GM23248 (cell line): ENCODE data around the gene SS18. TPM values are rescaled to one million over a fixed set of nuclear protein-coding genes. Genes with fewer than 3 reads are reported as not detected.

Experiments used
- DNase-seq: peaks from one replicate; pipeline ENCODE4 v3.0.0-alpha.2; 2015
- H2AFZ ChIP-seq: fragments of 200-600 bp; sonication (generic); 2 replicates; pipeline ENCODE4 v1.6.1; 2016; ENCODE audit warnings: antibody characterized with exemption
- H3F3A ChIP-seq: fragments of 200-600 bp; sonication (generic); 2 replicates; pipeline ENCODE4 v1.6.1; 2016; ENCODE audit warnings: mild to moderate bottlenecking, antibody characterized with exemption, mixed run types; ENCODE audit not compliant: insufficient read depth
- H3K27ac ChIP-seq: fragments of 200-600 bp; sonication (generic); 2 replicates; pipeline ENCODE4 v1.5.1; 2016; ENCODE audit warnings: mild to moderate bottlenecking
- H3K27me3 ChIP-seq: fragments of 200-600 bp; sonication (generic); replicated peaks from 2 replicates; pipeline ENCODE4 v1.6.1; 2016; ENCODE audit warnings: mild to moderate bottlenecking; ENCODE audit not compliant: insufficient read depth
- H3K36me3 ChIP-seq: fragments of 200-600 bp; sonication (generic); 2 replicates; pipeline ENCODE4 v1.6.1; 2016; ENCODE audit warnings: low read depth, mild to moderate bottlenecking
- H3K4me1 ChIP-seq: fragments of 200-600 bp; sonication (generic); 2 replicates; pipeline ENCODE4 v1.6.1; 2016; ENCODE audit warnings: mild to moderate bottlenecking; ENCODE audit not compliant: insufficient read depth
- H3K4me2 ChIP-seq: fragments of 200-600 bp; sonication (generic); one replicate; pipeline ENCODE4 v1.6.1; 2016; ENCODE audit warnings: mild to moderate bottlenecking; ENCODE audit not compliant: unreplicated experiment
- H3K4me3 ChIP-seq: fragments of 200-600 bp; sonication (generic); 2 replicates; pipeline ENCODE4 v1.5.1; 2016; ENCODE audit warnings: mild to moderate bottlenecking
- H3K79me2 ChIP-seq: fragments of 200-600 bp; sonication (generic); 2 replicates; pipeline ENCODE4 v1.6.1; 2016; ENCODE audit warnings: mild to moderate bottlenecking; ENCODE audit not compliant: insufficient read depth
- H3K9ac ChIP-seq: fragments of 200-600 bp; sonication (generic); 2 replicates; pipeline ENCODE4 v1.6.1; 2016; ENCODE audit warnings: mild to moderate bottlenecking
- H3K9me2 ChIP-seq: fragments of 200-600 bp; sonication (generic); 2 replicates; pipeline ENCODE4 v1.6.1; 2016; ENCODE audit warnings: mixed run types, mild to moderate bottlenecking, moderate library complexity; ENCODE audit not compliant: insufficient read depth
- H3K9me3 ChIP-seq: fragments of 200-600 bp; sonication (generic); one replicate; pipeline ENCODE4 v1.6.1; 2017; ENCODE audit warnings: low read depth
- H4K20me1 ChIP-seq: fragments of 200-600 bp; sonication (generic); 2 replicates; pipeline ENCODE4 v1.6.0; 2016; ENCODE audit not compliant: insufficient read depth
- EZH2 ChIP-seq: fragments of 200-600 bp; sonication (generic); IDR thresholded peaks from 2 replicates; pipeline ENCODE4 v1.6.1; 2018; ENCODE audit warnings: antibody characterized with exemption, mild to moderate bottlenecking; ENCODE audit not compliant: insufficient read depth, poor library complexity, severe bottlenecking
- EZH2phosphoT487 ChIP-seq: fragments of 200-600 bp; sonication (generic); IDR thresholded peaks from 2 replicates; pipeline ENCODE4 v1.6.1; 2018; ENCODE audit warnings: antibody characterized with exemption, moderate library complexity, mild to moderate bottlenecking, low read depth; ENCODE audit not compliant: insufficient read depth
- WGBS, 2 experiments: methylation state at CpG; one replicate each; pipeline ENCODE4 v1.1.6; 2015 to 2017; ENCODE audit warnings: low lambda C conversion rate in 2 of 2, low coverage in 1 of 2; ENCODE audit errors: missing lambda C conversion rate in 2 of 2; 5-methylcytosine and 5-hydroxymethylcytosine counted together
- in situ Hi-C: fragments of 300-500 bp; cut with MboI; formaldehyde crosslinking; loops from 2 replicates; pipeline ENCODE4 v1.15.0; 2020
- polyA plus RNA-seq: library from polyadenylated mRNA; unstranded; fragments of >200 nt; fragmentation: Nextera tagmentation; extraction: Ambion mirVana; gene quantifications from 2 replicates; pipeline ENCODE4 v1.2.1, GENCODE V29; 2016
- total RNA-seq: library from RNA; depleted of rRNA; stranded (reverse); fragments of >200 nt; shearing (Covaris generic); gene quantifications from 2 replicates; pipeline ENCODE4 v1.2.3, GENCODE V29; 2014

Gene SS18
- total and polyA plus RNA-seq, 2 experiments from 2014 or later = 73.1 to 125 TPM

DNA sequence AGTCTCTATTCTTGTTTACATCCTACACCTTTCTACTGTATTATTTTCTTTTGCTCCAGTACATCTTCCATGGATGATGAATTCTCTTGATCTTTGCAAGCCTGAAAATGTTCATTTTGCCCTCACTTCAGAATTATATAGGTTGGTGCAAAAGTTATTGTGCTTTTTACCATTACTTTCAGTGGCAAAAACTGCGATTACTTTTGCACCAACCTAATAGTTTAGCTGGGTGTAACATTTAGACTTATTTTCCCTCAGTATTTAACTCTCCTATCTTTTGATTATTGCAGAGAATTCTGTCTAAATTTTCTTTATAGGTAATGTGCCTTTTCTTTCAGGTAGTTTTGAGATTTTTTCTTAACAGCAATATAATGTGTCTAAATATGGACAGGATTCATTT lies 81.8 kb downstream of the SS18 start:
- H3K27me3 ChIP-seq = no peaks in the 10 kb centered on the region
- in situ Hi-C loops = no loop called here
- no peaks in the 10 kb centered on the region for H3K9me3 ChIP-seq
- no peak overlapping the region for H3K27ac ChIP-seq
- no peaks in the 10 kb centered on the region for H3K9me2 ChIP-seq
- WGBS, 2 experiments = 100% methylated on average over 1 of the region's 1 CpG
- H3K4me2 ChIP-seq = no peak overlapping the region
- H3K36me3 ChIP-seq = 0 out of 2 replicates have a peak, but pooled peaks cover 8% of the 10 kb centered on the region
- H3F3A ChIP-seq = peaks cover 21% of the 10 kb centered on the region; the same call in 1 of the 2 replicates
- no peaks in the 10 kb centered on the region for H4K20me1 ChIP-seq
- no peak overlapping the region for H3K9ac ChIP-seq
- H3K4me1 ChIP-seq = no peaks in the 10 kb centered on the region
- H3K79me2 ChIP-seq = no peaks in the 10 kb centered on the region
- H3K4me3 ChIP-seq = no peak overlapping the region
- no peak for TF ChIP-seq EZH2
- no peak for TF ChIP-seq EZH2phosphoT487
- no peak for DNase-seq
- H2AFZ ChIP-seq = no peak overlapping the region

DNA sequence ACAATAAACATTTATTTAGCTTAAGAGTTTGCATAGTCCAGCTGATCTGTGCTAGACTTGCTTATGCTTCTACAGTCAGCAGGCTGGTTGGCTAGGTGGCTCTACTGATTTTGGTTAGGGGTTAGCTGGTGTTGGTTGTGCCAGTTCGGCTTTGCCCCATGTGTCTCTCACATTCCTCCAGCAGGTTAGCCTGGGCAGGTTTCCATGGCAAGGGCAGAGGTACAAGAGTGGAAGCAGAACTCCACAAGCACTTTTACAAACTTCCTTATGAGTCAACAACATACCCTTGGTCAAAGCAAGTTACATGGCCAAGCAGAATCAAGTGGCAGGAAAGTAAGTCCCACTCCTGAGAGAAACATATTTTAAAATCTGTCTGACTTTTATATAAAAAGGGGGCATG lies 82.3 kb downstream of the SS18 start:
- no peak for DNase-seq
- no peaks in the 10 kb centered on the region for H3K27me3 ChIP-seq
- no peak overlapping the region for H3K9ac ChIP-seq
- H3F3A ChIP-seq = peaks cover 21% of the 10 kb centered on the region; the same call in 1 of the 2 replicates
- in situ Hi-C loops = no loop called here
- no peak overlapping the region for H3K27ac ChIP-seq
- no peak overlapping the region for H3K4me3 ChIP-seq
- H3K36me3 ChIP-seq = 0 out of 2 replicates have a peak, but pooled peaks cover 5% of the 10 kb centered on the region
- no peaks in the 10 kb centered on the region for H4K20me1 ChIP-seq
- no peaks in the 10 kb centered on the region for H3K79me2 ChIP-seq
- TF ChIP-seq EZH2 (no peak), EZH2phosphoT487 (no peak)
- no peak overlapping the region for H2AFZ ChIP-seq
- 100% methylated on average over 1 of the region's 1 CpG for WGBS, 2 experiments
- no peaks in the 10 kb centered on the region for H3K4me1 ChIP-seq
- H3K9me2 ChIP-seq = no peaks in the 10 kb centered on the region
- H3K4me2 ChIP-seq = no peak overlapping the region
- H3K9me3 ChIP-seq = no peaks in the 10 kb centered on the region

DNA sequence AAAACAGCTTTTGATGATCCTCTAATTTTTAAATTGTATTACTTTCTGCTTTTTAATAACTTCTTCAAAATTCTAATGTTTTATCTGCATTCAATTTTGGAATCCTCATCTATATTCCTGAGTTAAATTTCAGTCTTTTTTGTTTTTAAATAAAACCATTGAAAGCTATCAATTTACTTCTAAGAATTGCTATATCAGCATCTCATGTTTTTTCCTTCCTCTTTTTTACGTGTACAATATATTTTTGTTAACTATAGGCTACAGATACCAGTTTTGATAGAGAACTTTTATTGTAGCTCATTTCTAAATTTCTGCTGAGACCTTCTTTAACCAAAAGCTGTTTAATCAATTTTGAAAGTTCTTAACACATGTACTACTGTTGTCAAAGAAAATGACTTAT lies 84.5 kb downstream of the SS18 start:
- in situ Hi-C loops = no loop called here
- TF ChIP-seq EZH2phosphoT487 = no peak
- no peak for TF ChIP-seq EZH2
- DNase-seq = no peak
- H3K4me1 ChIP-seq = no peaks in the 10 kb centered on the region
- no peaks in the 10 kb centered on the region for H4K20me1 ChIP-seq
- no peaks in the 10 kb centered on the region for H3K9me3 ChIP-seq
- no peak overlapping the region for H3K4me3 ChIP-seq
- H3K4me2 ChIP-seq = no peak overlapping the region
- no peak overlapping the region for H3K9ac ChIP-seq
- H2AFZ ChIP-seq = no peak overlapping the region
- H3K9me2 ChIP-seq = no peaks in the 10 kb centered on the region
- H3K27ac ChIP-seq = no peak overlapping the region
- H3K27me3 ChIP-seq = no peaks in the 10 kb centered on the region
- 52% methylated on average over 1 of the region's 1 CpG for WGBS, 2 experiments
- H3K36me3 ChIP-seq = 0 out of 2 replicates have a peak, but pooled peaks cover 4% of the 10 kb centered on the region
- peaks cover 21% of the 10 kb centered on the region; the same call in 1 of the 2 replicates for H3F3A ChIP-seq
- no peaks in the 10 kb centered on the region for H3K79me2 ChIP-seq

DNA sequence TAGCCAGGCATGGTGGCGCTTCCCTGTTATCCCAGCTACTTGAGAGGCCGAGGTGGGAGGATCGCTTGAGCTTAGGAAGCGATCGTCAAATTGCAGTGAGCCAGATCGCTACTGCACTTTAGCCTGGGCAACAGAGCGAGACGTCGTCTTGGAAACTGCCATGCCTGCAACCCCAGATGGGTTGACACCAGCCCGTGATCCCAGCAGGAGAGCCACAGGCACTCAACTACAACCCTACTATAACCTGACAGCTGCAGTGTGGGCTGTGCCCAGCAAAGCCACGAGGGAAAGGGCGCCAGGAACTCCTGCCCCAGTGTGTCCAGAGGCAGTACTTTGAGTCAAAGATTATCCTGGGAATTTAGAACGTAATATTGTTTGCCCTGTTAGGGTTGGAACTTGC lies 85.6 kb downstream of the SS18 start:
- no peaks in the 10 kb centered on the region for H3K27me3 ChIP-seq
- no peak overlapping the region for H3K4me2 ChIP-seq

More for the DNA sequence above, 85.6 kb downstream of the SS18 start:
- in situ Hi-C loops = no loop called here
- no peak for DNase-seq
- Histone ChIP-seq H3F3A (peaks cover 21% of the 10 kb centered on the region; the same call in 1 of the 2 replicates), H4K20me1 (no peaks in the 10 kb centered on the region), H3K36me3 (0 out of 2 replicates have a peak, but pooled peaks cover 4% of the 10 kb centered on the region), H3K27ac (no peak overlapping the region), H3K4me1 (no peaks in the 10 kb centered on the region), H2AFZ (no peak overlapping the region), H3K9ac (no peak overlapping the region), H3K9me3 (no peaks in the 10 kb centered on the region), H3K79me2 (no peaks in the 10 kb centered on the region), H3K9me2 (no peaks in the 10 kb centered on the region), H3K4me3 (no peak overlapping the region)
- WGBS, 2 experiments = 95 to 97% methylated on average over 13 of the region's 13 CpGs
- no peak for TF ChIP-seq EZH2
- TF ChIP-seq EZH2phosphoT487 = no peak
